Ovary (tissue), 9 donors: ENCODE results near the gene SLC25A15. TPM values are rescaled to one million over a fixed set of nuclear protein-coding genes. Genes with fewer than 3 reads are reported as not detected.

Experiments used
- DNase-seq, 5 donors: peaks; one replicate each; pipeline ENCODE4 v3.0.0-alpha.2; 2019 to 2020
- H3K27ac ChIP-seq, 2 donors: fragments of 200-600 bp; one replicate each; pipeline versions ENCODE4 v1.5.1 to v1.8.0; 2019 to 2022
- H3K27me3 ChIP-seq: fragments of 200-600 bp; one replicate; pipeline ENCODE4 v1.8.0; 2022
- H3K36me3 ChIP-seq: fragments of 200-600 bp; sonication (generic); one replicate; pipeline ENCODE4 v1.5.1; 2019
- H3K4me1 ChIP-seq: one replicate; pipeline ENCODE4 v1.8.1; 2013; ENCODE audit warnings: mild to moderate bottlenecking, moderate library complexity; ENCODE audit not compliant: insufficient read depth
- H3K4me3 ChIP-seq: fragments of 200-600 bp; sonication (generic); one replicate; pipeline ENCODE4 v1.5.1; 2017
- H3K9me3 ChIP-seq, 2 donors: fragments of 200-600 bp in 1 of 2; sonication (generic) in 1 of 2; one replicate each; pipeline versions ENCODE4 v1.5.1 to v1.8.1; 2013 to 2019; ENCODE audit warnings: mild to moderate bottlenecking in 1 of 2, moderate library complexity in 1 of 2
- EP300 ChIP-seq: sonication (generic); formaldehyde crosslinking; IDR thresholded peaks from one replicate; pipeline ENCODE4 v1.6.1; 2017; ENCODE audit warnings: antibody characterized with exemption
- POLR2A ChIP-seq: fragments of 450-650 bp; IDR thresholded peaks from one replicate; pipeline ENCODE4 v1.6.1; 2017; ENCODE audit warnings: antibody characterized with exemption, mild to moderate bottlenecking, moderate library complexity
- WGBS, 3 donors: extraction: QIAGEN DNeasy Blood & Tissue Kit in 1 of 3; methylation state at CpG; one replicate each; pipeline versions ENCODE4 v1.1.5 to v1.1.7; 2013 to 2017; 5-methylcytosine and 5-hydroxymethylcytosine counted together
- intact Hi-C, 4 donors: fragments of 100-400 bp; cut with DNase I; formaldehyde crosslinking; loops; one replicate each; pipeline versions ENCODE4 v1.11.0 to v1.15.1; 2022 to 2023
- polyA plus RNA-seq, 2 donors: library from polyadenylated mRNA; stranded (reverse); fragments of 200-250 nt in 1 of 2; fragments of 350-450 nt in 1 of 2; fragmentation: Illumina TruSeq in 1 of 2; extraction: RNeasy Lipid Tissue Mini Kit (QIAGEN cat#74804) in 1 of 2; gene quantifications; one replicate each; pipeline ENCODE4 v1.2.3, GENCODE V29; 2013 to 2014
- total RNA-seq, 7 donors: library from RNA; depleted of rRNA in 2 of 7; stranded (reverse); fragments of >200 nt in 2 of 7; fragmentation: NEBNext Ultra II Directional in 3 of 7; extraction: Animal tissue kit (Norgen Biotek cat#: 25700) in 3 of 7; gene quantifications; one replicate each; pipeline versions ENCODE4 v1.1.0 to v1.2.4, GENCODE V29; 2016 to 2023
- TF ChIP-seq, protein P1 (sequence below), 3 donors: fragments of 450-650 bp in 2 of 3; fragments of 200-600 bp in 1 of 3; IDR thresholded peaks; one replicate each; pipeline versions ENCODE4 v1.5.1 to v1.8.0; 2016 to 2022; ENCODE audit warnings: antibody characterized with exemption in 3 of 3, mild to moderate bottlenecking in 1 of 3
- donor health status: DM: no; HTN: no; CAD: no; lungs with moderate emphysema.
- donor health status: DM: no; HTN: no; CAD: no.
- donor health status: Bipolar disorder and iron deficiency.
- donor health status: DM: yes; HTN: yes; CAD: no.
- donor health status: DM: no; HTN: no; CAD: no.
- donor health status: DM: yes; HTN: yes; CAD: no.

Gene SLC25A15
- total and polyA plus RNA-seq, 9 donors: 1.7 to 15.4 (median 4.6) TPM

DNA sequence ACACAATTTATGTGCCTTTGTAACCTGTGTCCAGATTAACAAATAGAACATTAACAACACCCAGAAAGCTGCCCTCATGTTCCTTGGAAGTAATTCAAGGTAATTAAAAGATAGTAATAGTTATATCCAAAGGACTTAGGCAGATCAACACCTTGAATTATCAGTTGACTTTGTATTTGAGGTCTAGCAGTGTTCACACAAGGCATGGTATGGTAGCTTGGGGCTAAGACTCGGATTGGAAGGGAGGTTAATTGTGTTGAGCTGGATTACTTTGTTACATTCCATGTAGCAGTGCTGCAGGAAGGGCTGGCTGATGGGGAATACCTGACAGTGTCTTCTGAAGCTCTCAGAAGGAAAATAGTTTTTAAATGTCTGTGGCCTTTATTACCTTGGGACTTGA is 16.8 kb downstream of the SLC25A15 start:
- no peaks in the 10 kb centered on the region for H3K36me3 ChIP-seq

DNA sequence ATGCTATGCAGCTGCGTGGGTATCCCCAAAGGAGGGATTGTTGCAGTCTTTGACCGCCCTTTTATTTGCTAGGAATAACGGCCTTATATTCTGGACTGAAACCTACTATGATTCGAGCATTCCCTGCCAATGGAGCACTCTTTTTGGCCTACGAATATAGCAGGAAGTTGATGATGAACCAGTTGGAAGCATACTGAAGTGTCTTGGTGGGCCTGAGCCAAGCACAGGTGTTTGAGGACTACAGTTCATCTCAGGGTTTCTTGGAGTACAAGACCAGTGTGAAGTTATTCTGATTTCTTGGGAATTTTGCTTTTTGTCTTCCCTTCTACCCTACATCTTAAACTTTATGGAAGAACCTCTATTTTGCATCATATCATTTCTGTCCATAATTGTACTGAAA is 20.1 kb downstream of the SLC25A15 start:
- Histone ChIP-seq H3K4me3 (no peak overlapping the region), H3K36me3 (no peaks in the 10 kb centered on the region), H3K9me3 (no peaks in the 10 kb centered on the region), H3K27ac (no peak overlapping the region), H3K4me1 (no peaks in the 10 kb centered on the region), H3K27me3 (no peaks in the 10 kb centered on the region)
- 90 to 96% (median 96%) methylated on average over 5 of the region's 5 CpGs for WGBS, 3 donors
- TF ChIP-seq POLR2A (no peak), EP300 (no peak)
- TF ChIP-seq, protein P1, sequence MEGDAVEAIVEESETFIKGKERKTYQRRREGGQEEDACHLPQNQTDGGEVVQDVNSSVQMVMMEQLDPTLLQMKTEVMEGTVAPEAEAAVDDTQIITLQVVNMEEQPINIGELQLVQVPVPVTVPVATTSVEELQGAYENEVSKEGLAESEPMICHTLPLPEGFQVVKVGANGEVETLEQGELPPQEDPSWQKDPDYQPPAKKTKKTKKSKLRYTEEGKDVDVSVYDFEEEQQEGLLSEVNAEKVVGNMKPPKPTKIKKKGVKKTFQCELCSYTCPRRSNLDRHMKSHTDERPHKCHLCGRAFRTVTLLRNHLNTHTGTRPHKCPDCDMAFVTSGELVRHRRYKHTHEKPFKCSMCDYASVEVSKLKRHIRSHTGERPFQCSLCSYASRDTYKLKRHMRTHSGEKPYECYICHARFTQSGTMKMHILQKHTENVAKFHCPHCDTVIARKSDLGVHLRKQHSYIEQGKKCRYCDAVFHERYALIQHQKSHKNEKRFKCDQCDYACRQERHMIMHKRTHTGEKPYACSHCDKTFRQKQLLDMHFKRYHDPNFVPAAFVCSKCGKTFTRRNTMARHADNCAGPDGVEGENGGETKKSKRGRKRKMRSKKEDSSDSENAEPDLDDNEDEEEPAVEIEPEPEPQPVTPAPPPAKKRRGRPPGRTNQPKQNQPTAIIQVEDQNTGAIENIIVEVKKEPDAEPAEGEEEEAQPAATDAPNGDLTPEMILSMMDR (IDR thresholded peaks at IDR 0.05): no peak
- no peak for DNase-seq
- intact Hi-C loops: no loop called here

More for the DNA sequence above, 16.8 kb downstream of the SLC25A15 start:
- TF ChIP-seq EP300: no peak
- TF ChIP-seq, protein P1 (IDR thresholded peaks at IDR 0.05): no peak
- no peak for TF ChIP-seq POLR2A
- intact Hi-C loops: no loop called here
- 92 to 96% (median 93%) methylated on average over 1 of the region's 1 CpG for WGBS, 3 donors
- H3K27me3 ChIP-seq: no peaks in the 10 kb centered on the region
- DNase-seq: no peak
- H3K27ac ChIP-seq: no peak overlapping the region
- H3K9me3 ChIP-seq: no peaks in the 10 kb centered on the region
- no peaks in the 10 kb centered on the region for H3K4me1 ChIP-seq
- H3K4me3 ChIP-seq: no peak overlapping the region

GRCh38 chr13:40812102-40812501 is 22.7 kb downstream of the SLC25A15 start:
- intact Hi-C loops: no loop called here
- no peak for DNase-seq
- WGBS, 3 donors: 74 to 79% (median 78%) methylated on average over 4 of the region's 4 CpGs
- H3K27me3 ChIP-seq: no peaks in the 10 kb centered on the region
- H3K9me3 ChIP-seq: peaks cover 0 to 3% of the 10 kb centered on the region in 2 donors
- TF ChIP-seq, protein P1 (IDR thresholded peaks at IDR 0.05): no peak
- TF ChIP-seq POLR2A (no peak), EP300 (no peak)
- H3K4me3 ChIP-seq: no peak overlapping the region
- no peaks in the 10 kb centered on the region for H3K4me1 ChIP-seq
- H3K36me3 ChIP-seq: no peaks in the 10 kb centered on the region
- no peak overlapping the region for H3K27ac ChIP-seq

- Histone ChIP-seq H3K4me3 (no peak overlapping the region), H3K27ac (no peak overlapping the region), H3K36me3 (no peaks in the 10 kb centered on the region), H3K9me3 (peaks cover 0 to 3% of the 10 kb centered on the region in 2 donors), H3K27me3 (no peaks in the 10 kb centered on the region), H3K4me1 (no peaks in the 10 kb centered on the region)
- TF ChIP-seq, protein P1 (IDR thresholded peaks at IDR 0.05): no peak
- no peak for TF ChIP-seq EP300
- TF ChIP-seq POLR2A: no peak
- intact Hi-C loops: no loop called here
- no peak for DNase-seq
- 97 to 99% (median 97%) methylated on average over 1 to 6 of the region's 6 CpGs for WGBS, 3 donors
Measured at GRCh38 chr13:40812724-40813445, 23.5 kb downstream of the SLC25A15 start.
